ENCODE data around the gene LGR4. TPM values are rescaled to one million over a fixed set of nuclear protein-coding genes. Genes with fewer than 3 reads are reported as not detected.
"Not testable (repeated sequence)": the region's sequence is repeated elsewhere in the genome, so short reads cannot be mapped to it uniquely, and the experiment has no call there.

The LGR4 gene
- total and polyA plus RNA-seq, 8 donors: 23.4 to 73.0 (median 54.5) TPM

- peaks cover 0 to 9% (median 0%) of the 10 kb centered on the region in 3 donors for H3K4me1 ChIP-seq
- ATAC-seq (peak in 3 of 4 donors; percentile 47 to 75 (median 56)), FAIRE-seq (no peak), DNase-seq (no peak)
- TF ChIP-seq CTCF (IDR thresholded peaks at IDR 0.05): no peak
- H3K27ac ChIP-seq: no peak overlapping the region
- no peaks in the 10 kb centered on the region for H3K27me3 ChIP-seq
- intact Hi-C loops (cut with DNase I): no loop called here
- H3K4me3 ChIP-seq: no peak overlapping the region
- no peaks in the 10 kb centered on the region for H3K9me3 ChIP-seq
- no peaks in the 10 kb centered on the region for H3K36me3 ChIP-seq
- 67 to 71% methylated on average over 5 of the region's 5 CpGs for WGBS, 2 donors
Measured at GRCh38 chr11:27328614-27329013, 144.0 kb downstream of the LGR4 start.

GRCh38 chr11:27327064-27327463 is 145.5 kb downstream of the LGR4 start:
- not testable (repeated sequence) for FAIRE-seq

GRCh38 chr11:27322196-27322595 is 150.4 kb downstream of the LGR4 start:
- intact Hi-C loops (cut with DNase I); ATAC-seq: not testable (repeated sequence)

More at GRCh38 chr11:27327064-27327463, 145.5 kb downstream of the LGR4 start:
- H3K27me3 ChIP-seq; H3K4me3 ChIP-seq; DNase-seq; H3K9me3 ChIP-seq; H3K4me1 ChIP-seq; H3K27ac ChIP-seq; intact Hi-C loops (cut with DNase I); ATAC-seq; H3K36me3 ChIP-seq: not testable (repeated sequence)
- WGBS, 2 donors: 95 to 97% methylated on average over 1 of the region's 2 CpGs

DNA sequence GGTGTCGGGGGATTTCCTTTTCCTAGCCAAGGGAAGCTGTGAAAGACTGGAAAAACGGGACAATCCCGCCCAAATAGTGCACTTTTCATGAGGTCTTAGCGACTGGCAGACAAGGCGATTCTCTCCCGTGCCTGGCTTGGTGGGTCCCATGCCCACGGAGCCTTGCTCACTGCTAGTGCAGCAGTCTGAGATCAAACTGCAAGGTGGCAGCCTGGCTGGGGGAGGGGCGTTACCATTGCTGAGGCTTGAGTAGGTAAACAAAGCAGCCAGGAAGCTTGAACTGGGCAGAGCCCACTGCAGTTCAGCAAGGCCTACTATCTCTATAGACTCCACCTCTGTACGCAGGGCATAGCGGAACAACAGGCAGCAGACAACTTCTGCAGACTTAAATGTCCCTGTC is 151.2 kb downstream of the LGR4 start:
- intact Hi-C loops (cut with DNase I); H3K4me3 ChIP-seq; DNase-seq; H3K9me3 ChIP-seq; ATAC-seq; H3K27ac ChIP-seq; H3K36me3 ChIP-seq; FAIRE-seq; H3K4me1 ChIP-seq; H3K27me3 ChIP-seq: not testable (repeated sequence)
- WGBS, 2 donors: 95 to 96% methylated on average over 10 of the region's 10 CpGs

More at GRCh38 chr11:27322196-27322595, 150.4 kb downstream of the LGR4 start:
- not testable (repeated sequence) for H3K4me3 ChIP-seq, H3K4me1 ChIP-seq, H3K9me3 ChIP-seq, DNase-seq, H3K36me3 ChIP-seq, FAIRE-seq, H3K27me3 ChIP-seq, H3K27ac ChIP-seq
- 59 to 77% methylated on average over 3 of the region's 3 CpGs for WGBS, 2 donors

GRCh38 chr11:27319072-27319471 is 153.5 kb downstream of the LGR4 start:
- ATAC-seq (peak in 3 of 4 donors; percentile 41 to 50 (median 49)), DNase-seq (no peak), FAIRE-seq (no peak)
- H3K36me3 ChIP-seq: no peaks in the 10 kb centered on the region
- no peaks in the 10 kb centered on the region for H3K4me1 ChIP-seq
- no peak for TF ChIP-seq CTCF (IDR thresholded peaks at IDR 0.05)
- H3K4me3 ChIP-seq: no peak overlapping the region
- H3K27me3 ChIP-seq: no peaks in the 10 kb centered on the region
- intact Hi-C loops (cut with DNase I): no loop called here
- H3K27ac ChIP-seq: peak overlapping the region in 1 of 4 donors; percentile 16
- 38 to 48% methylated on average over 2 of the region's 2 CpGs for WGBS, 2 donors
- H3K9me3 ChIP-seq: no peaks in the 10 kb centered on the region

GRCh38 chr11:27317751-27318150 is 154.8 kb downstream of the LGR4 start:
- Histone ChIP-seq H3K4me1 (peaks cover 6 to 9% (median 7%) of the 10 kb centered on the region in 3 donors), H3K9me3 (no peaks in the 10 kb centered on the region), H3K4me3 (no peak overlapping the region), H3K27ac (no peak overlapping the region), H3K27me3 (no peaks in the 10 kb centered on the region), H3K36me3 (no peaks in the 10 kb centered on the region)
- intact Hi-C loops (cut with DNase I): no loop called here
- TF ChIP-seq CTCF (IDR thresholded peaks at IDR 0.05): no peak
- ATAC-seq (no peak), DNase-seq (no peak), FAIRE-seq (no peak)
- 88 to 92% methylated on average over 2 of the region's 2 CpGs for WGBS, 2 donors

Small RNA genes within 50 kb of the gene (microRNA-seq; reads per million reads assigned to microRNA genes)
- gene MIR8087: 0 reads per million in 2 donors

Other genes with a start within 250 kb of the LGR4 start
- 1 to 10 TPM; 3.3 to 7.1 (median 4.1) TPM for gene CCDC34, start 109.6 kb downstream of the LGR4 start, total RNA-seq
- gene CCDC34, start 109.6 kb downstream of the LGR4 start, polyA plus RNA-seq: 10 to 100 TPM in 1 of 2 donors, 1 to 10 TPM in 1; 4.8 to 10.1 TPM
- gene LIN7C, start 34.0 kb upstream of the LGR4 start, total RNA-seq: 10 to 100 TPM; 10.7 to 22.1 (median 17.0) TPM
- 1 to 10 TPM; 5.1 to 8.6 TPM for gene LIN7C, start 34.0 kb upstream of the LGR4 start, polyA plus RNA-seq
- under 1 TPM; 0.04 to 0.09 (median 0.07) TPM for gene BDNF, start 227.7 kb upstream of the LGR4 start, total RNA-seq
- gene BDNF, start 227.7 kb upstream of the LGR4 start, polyA plus RNA-seq: under 1 TPM; 0.12 to 0.15 TPM

Data from pancreas (tissue), 10 donors.